ENCODE measurements around the gene PTPRN2.
"Not testable (repeated sequence)": the region's sequence is repeated elsewhere in the genome, so short reads cannot be mapped to it uniquely, and the experiment has no call there.

PTPRN2 gene

GRCh38 chr7:158273756-158274342, 313.8 kb downstream of the PTPRN2 start:
- not testable (repeated sequence) for DNase-seq

- DNase-seq, result no peak
These were observed 314.4 kb downstream of the PTPRN2 start for GRCh38 chr7:158273138-158273651.

DNA sequence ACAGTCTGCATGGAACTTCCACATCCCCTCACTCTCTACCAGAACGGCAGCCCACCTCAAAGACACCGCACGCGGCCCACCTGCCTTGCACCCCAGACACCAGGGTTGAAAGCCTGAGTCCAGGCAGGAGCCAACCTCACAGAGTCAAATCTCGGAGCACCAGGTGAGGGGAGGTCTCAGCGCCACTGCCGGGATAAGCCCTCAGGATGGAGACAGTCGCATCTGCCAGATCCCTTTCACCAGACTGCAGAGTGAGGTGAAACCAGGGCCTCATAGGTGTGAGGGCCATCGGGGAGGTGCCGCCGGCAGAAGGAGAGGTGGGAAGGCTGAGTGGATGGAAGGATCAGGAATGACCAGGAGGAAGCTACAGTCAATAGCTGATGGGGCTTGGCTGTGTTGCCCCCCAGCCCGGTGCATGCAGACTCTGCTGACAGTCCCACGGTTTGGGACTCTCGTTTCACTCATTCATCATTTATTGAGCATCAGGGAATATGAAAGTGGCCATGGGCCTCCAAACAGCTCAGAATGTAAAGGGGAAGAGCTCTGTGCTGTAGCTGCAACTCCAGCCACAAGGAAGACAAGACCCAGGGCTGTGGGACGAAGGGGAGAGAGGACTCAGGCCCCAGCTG, 315.0 kb downstream of the PTPRN2 start:
- no peak for DNase-seq

DNA sequence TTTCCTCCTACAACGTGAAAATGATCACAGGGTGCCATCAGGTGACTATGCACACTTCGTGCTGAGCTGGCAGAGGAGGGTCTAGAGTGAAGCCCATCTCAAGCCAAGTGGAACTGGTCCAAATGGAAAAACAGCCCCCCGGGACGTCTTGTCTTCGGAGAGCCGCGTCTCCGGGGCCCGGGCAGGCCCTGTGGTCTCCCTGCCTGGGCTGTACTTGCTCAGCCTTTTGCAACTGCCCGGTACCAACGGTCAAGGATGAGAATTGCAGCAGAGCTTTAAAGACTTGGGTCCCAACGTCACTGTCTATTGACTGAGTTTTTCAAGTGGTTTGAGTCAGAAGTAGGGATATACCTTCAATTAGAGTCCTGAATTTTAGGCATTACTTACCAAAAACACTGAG, 315.5 kb downstream of the PTPRN2 start:
- no peak for DNase-seq

- no peak for DNase-seq
These were observed 316.0 kb downstream of the PTPRN2 start for GRCh38 chr7:158271646-158272045.

DNA sequence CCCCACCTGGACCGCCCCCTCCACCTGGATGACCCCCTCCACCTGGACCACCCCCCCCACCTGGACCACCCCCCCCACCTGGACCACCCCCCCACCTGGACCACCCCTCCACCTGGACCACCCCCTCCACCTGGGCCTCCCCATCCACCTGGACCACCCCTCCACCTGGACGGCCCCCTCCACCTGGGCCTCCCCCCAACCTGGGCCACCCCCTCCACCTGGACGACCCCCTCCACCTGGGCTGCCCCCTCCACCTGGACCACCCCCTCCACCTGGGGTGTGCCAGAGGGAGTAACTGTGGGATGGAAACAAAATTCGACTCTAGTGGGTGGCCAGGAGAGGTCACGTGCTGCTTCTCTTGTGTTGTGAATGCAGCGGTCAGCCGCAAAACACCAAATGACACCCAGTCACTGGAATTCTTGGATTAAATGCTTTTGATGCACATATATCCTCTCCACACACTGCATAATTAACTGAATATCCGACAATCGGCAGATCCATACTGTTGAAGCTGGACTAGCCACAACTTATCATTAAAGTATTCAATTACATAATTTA, 316.7 kb downstream of the PTPRN2 start:
- DNase-seq, result no peak

DNA sequence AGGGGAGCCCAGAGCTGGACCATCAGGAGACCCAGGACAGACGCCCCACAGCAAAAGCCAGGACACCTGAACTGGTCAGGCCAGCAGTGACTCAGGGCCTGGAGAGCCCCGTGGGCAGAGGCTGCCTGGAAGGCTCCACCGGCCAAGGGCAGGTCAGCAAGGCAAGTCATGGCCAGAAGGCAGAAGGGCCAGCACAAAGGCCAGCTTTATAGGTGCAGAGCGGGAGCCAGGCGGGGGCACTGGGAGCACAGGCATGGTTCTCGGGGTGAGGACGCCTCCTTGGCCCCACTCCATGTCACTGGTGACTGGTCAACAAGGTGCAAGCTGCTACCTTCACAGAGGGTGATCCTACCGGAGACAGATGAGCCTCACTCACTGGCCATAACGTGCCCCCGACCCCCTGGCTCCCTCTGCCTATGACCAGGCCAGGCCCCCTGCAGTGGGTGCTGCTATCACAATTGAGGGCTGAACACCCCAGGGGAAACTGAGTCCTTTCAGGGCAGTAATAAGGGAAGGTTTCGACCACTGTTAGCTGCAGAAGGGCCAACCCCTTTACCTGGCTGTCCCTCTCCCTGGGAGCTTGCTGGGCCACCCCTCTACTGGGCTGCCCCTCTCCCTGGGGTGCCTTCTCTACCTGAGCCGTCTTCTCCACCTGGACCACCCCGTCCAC, 317.4 kb downstream of the PTPRN2 start:
- DNase-seq, result no peak

DNA sequence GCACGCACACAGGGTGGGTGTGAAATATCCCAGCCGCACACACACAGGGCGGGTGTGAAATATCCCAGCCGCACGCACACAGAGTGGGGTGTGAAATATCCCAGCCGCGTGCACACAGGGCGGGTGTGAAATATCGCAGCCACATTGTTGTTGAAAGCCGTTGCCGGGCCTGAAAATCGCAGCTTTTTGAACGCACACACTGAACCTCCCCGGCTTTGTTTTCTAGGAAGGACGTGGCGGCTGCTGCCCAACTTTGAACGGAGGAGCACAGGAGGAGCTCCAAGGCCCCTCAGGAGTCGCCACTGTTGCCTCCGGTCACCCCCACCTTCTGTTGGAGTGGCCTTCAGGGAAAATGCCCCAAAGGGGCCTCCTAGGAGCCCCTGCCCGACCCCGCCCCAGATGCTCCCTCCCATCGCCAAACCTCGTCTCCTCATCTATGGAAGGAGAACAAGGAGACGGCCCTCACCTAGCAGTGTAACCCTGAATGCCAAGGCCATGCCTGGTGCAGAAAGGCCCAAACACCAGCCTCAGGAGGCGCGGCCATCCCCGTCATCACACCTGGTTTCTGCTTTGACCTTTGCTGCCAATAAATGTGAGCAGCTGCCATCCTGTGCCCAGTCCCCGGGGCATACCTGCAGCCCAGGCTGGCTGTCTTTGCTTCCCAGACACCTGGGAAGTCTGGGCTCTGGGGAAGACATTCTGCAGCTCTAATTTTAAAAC, 318.6 kb downstream of the PTPRN2 start:
- no peak for DNase-seq

GRCh38 chr7:158267742-158268435, 319.7 kb downstream of the PTPRN2 start:
- DNase-seq, result no peak

DNA sequence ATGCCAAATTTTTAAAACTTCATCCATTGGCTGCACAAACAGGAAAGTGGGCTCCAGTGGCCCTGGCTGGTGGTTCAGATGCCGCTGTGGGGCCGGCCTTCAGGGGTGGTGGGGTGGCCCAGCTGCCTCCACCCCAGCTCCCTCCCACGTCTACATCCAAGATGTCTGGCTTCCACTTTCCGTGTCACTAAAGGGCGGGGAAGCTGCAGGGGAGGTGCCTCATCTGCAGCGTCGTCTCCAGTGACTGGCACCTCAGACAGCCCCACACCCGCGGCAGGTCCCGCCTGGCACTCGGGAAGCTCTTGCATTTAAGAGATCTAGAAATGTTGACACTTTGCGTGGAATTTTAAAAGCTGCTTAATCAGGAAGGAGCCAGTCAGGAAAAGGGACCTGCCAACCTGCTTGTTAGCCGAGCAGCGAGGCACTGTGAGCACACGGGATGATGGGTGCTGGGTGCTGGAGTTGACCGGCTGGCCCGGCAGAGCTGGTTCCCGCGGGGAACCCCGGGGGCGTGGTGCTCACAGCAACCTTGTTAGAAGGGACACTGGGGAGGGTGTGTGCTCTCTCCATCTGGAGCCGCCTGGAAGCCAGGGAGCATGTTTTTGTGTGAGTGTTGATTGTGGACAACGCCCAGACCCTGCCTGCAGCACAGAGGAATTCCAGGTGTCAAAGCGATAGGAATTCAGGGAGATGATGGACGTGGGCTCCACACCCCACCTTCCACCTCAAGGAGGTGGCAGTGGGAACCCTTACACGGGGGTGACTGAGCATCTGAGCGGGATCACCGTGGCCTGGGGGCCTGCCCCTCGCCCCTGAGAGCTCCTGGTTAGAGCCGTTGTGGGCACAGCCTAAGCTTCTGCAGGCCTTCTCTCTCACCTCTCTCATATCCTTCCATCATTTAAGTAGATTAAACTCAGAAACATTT, 320.5 kb downstream of the PTPRN2 start:
- no peak for DNase-seq

GRCh38 chr7:158266426-158266816, 321.2 kb downstream of the PTPRN2 start:
- DNase-seq, result no peak

DNA sequence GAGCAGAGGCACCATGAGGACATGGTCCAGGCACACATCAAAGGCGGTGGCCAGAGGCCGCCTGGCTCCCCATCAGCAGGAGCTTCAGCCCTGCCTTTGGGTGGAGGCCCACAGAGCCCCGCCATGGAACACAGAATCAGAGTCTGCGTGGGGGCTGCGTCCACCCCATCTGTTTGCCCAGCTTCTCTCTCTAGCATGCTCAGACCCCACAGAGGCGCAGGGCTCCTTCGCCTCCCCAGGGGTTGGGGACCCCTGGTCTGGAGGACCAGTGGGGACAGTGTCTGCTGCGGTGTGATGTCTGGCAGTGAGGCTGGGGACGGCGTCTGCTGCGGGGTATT, 321.9 kb downstream of the PTPRN2 start:
- DNase-seq, result no peak

DNA sequence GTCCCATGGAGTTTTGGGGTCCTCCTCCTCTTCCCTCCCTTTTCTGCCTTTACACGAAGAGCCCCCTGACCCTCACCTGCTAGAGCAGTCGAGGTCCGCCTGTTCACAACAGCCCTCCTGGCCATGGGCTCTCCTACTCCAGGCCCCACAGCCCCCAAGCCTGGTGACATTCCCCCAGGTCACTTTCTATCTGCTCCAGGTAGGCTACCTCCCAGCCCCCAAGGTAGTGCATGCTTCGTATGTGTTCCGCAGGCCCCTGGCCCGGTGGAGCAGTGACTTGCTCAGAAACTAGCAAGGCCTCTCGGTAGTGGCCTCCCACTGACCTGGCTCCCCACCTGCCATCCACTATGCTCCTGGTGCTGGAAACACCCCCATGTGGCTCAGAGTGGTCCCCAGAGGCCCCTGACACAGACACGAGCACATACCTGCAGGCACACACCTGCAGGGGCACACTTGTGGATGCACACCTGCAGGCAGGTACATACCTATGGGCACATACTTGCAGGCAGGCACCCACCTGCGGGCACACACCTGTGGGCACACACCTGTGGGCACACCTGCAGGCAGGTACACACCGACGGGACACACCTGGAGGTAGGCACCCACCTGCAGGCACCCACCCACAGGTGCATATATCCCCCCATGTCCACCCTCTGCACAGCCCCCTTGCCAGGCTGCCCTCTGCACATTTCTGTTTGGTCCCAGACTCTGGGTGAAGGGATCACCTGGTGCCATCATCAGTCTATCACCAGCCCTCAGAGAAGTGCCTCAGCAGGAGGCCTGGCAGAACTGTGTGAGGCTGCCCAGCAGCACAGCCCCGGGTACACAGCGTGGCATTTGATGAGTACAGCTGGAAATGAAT, 322.5 kb downstream of the PTPRN2 start:
- no peak for DNase-seq

GRCh38 chr7:158263964-158264748, 323.5 kb downstream of the PTPRN2 start:
- DNase-seq, result no peak

GRCh38 chr7:158263110-158263963, 324.3 kb downstream of the PTPRN2 start:
- no peak for DNase-seq

DNA sequence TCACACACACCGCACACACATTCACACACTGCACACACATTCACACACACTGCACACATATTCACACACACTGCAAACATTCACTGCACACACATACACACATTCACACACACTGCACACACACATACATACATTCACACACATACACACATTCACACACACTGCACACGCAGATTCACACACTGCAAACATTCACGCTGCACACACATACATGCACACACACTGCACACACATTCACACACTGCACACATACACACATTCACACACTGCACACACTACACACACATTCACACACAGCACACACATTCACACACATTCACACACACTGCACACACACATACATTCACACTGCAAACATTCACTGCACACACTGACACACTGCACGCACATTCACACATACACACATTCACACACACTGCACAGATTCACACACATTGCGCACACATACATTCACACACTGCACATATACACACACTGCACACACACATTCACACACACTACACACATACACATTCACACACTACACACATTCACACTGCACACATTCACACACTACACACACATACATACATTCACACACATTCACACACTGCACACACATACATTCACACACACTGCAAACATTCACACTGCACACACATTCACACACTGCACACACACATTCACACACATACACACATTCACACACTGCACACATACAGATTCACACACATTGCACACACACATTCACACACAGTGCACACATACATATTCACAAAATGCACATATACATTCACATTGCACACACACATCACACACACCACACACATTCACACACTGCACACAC, 325.1 kb downstream of the PTPRN2 start:
- DNase-seq, result no peak

All from fibroblast of skin of abdomen (primary cell).